Type B pancreatic cell (in vitro differentiated cells): ENCODE data around the gene PRSS38. TPM values are rescaled to one million over a fixed set of nuclear protein-coding genes. Genes with fewer than 3 reads are reported as not detected.
A peak's percentile ranks its signal among the peaks of the same experiment; 100 is the strongest.

Experiments used
- DNase-seq: peaks from one replicate; pipeline ENCODE4 v3.0.0; 2021; ENCODE audit warnings: mixed read lengths; ENCODE audit not compliant: unreplicated experiment; ENCODE audit errors: extremely low spot score
- H3K27ac Mint-ChIP-seq: 2 replicates; pipeline ENCODE4 v1.8.0; 2021; ENCODE audit warnings: mild to moderate bottlenecking, mixed read lengths
- H3K27me3 Mint-ChIP-seq: 2 replicates; pipeline ENCODE4 v1.8.0; 2021; ENCODE audit warnings: mixed read lengths
- H3K36me3 Mint-ChIP-seq: 2 replicates; pipeline ENCODE4 v1.8.0; 2021; ENCODE audit warnings: mixed read lengths
- H3K4me1 Mint-ChIP-seq: one replicate; pipeline ENCODE4 v1.8.0; 2021; ENCODE audit warnings: mixed read lengths; ENCODE audit not compliant: unreplicated experiment
- H3K4me3 Mint-ChIP-seq: 2 replicates; pipeline ENCODE4 v1.8.0; 2021; ENCODE audit warnings: mild to moderate bottlenecking, mixed read lengths
- H3K9me3 Mint-ChIP-seq: 2 replicates; pipeline ENCODE4 v1.8.0; 2021; ENCODE audit warnings: mixed read lengths
- total RNA-seq: library from RNA; stranded (reverse); gene quantifications from 2 replicates; pipeline ENCODE4 v1.2.1, GENCODE V29; 2021; ENCODE audit warnings: low replicate concordance
- TF ChIP-seq, protein P1 (sequence below): fragments of 200-600 bp; sonication (generic); conservative IDR thresholded peaks from 2 replicates; pipeline ENCODE4 v1.5.0; 2021; ENCODE audit warnings: antibody characterized with exemption, mild to moderate bottlenecking

PRSS38 gene
- total RNA-seq, 1 donor from 2014 or later: not detected

DNA sequence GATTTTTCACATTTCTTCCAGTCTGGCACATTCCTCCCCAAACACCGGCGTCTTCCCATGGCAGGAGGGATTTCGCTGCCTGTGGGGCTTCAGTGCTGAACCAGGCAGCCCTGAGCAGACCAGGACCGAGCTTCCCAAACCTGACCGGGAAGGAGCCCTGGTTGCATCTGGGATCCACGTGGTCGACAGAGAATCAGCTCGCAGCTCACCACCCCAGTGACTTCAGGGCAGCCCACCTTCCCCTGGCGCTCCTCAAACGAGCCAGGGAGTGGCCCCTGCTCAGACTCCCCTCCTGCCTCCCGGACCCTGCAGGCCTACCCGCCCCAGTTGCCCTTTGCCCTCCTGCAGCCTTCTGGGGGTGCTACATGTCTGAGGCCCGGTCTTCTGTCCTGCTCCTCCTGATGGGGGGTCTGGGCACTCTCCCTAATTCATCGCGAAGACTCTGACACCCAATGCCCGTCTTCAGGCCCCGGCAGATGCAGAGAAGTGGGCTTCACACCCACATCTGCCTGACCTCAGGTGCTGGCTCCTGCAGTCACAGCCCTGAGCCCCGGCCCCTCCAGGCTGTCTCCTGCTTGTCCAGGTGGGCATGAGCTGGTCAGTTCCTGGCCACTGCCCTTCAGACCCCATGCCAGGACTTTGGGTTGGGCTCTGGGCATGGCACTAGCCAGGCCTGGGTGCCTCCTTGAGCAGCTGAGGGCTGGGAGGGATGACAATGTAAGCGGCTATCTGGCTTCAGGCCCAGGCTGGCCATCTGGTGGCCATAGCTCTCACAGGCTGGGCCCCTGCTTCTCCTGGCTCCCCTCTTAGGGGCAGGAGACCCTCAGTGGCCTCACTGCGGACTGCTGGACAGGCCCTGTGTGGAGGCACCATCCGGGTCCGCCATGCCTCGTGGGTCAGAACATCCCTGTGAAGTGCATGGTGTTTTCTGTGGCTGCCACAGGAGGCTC lies 26.1 kb upstream of the PRSS38 start:
- Mint-ChIP-seq H3K36me3 (no peaks in the 10 kb centered on the region), H3K27ac (peak overlapping the region; percentile 69), H3K4me1 (peaks cover 10% of the 10 kb centered on the region), H3K4me3 (peak overlapping the region; percentile 84), H3K9me3 (no peaks in the 10 kb centered on the region), H3K27me3 (peaks cover 7% of the 10 kb centered on the region)
- peak; percentile 67 for DNase-seq
- TF ChIP-seq, protein P1, sequence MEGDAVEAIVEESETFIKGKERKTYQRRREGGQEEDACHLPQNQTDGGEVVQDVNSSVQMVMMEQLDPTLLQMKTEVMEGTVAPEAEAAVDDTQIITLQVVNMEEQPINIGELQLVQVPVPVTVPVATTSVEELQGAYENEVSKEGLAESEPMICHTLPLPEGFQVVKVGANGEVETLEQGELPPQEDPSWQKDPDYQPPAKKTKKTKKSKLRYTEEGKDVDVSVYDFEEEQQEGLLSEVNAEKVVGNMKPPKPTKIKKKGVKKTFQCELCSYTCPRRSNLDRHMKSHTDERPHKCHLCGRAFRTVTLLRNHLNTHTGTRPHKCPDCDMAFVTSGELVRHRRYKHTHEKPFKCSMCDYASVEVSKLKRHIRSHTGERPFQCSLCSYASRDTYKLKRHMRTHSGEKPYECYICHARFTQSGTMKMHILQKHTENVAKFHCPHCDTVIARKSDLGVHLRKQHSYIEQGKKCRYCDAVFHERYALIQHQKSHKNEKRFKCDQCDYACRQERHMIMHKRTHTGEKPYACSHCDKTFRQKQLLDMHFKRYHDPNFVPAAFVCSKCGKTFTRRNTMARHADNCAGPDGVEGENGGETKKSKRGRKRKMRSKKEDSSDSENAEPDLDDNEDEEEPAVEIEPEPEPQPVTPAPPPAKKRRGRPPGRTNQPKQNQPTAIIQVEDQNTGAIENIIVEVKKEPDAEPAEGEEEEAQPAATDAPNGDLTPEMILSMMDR: no peak

DNA sequence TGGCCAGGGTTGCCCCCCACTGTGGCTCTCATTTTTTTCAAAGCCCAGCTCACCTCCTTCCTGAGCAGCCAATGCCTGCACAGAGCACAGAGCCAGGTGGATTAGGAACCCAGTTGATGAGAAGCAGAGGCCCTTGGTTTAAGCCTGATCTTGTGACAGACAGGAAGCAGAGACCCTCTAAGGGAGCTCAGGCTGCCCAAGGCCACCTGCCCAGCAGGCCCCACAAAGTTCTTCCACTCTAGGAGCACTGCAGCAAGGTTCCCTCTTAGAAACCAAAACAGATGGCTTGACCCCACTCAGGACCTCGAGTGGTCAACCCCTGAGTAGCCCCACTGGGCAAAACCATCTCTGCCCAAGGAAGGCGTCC lies 25.5 kb upstream of the PRSS38 start:
- H3K27ac Mint-ChIP-seq: peak overlapping the region; percentile 56
- H3K4me3 Mint-ChIP-seq: no peak overlapping the region

DNA sequence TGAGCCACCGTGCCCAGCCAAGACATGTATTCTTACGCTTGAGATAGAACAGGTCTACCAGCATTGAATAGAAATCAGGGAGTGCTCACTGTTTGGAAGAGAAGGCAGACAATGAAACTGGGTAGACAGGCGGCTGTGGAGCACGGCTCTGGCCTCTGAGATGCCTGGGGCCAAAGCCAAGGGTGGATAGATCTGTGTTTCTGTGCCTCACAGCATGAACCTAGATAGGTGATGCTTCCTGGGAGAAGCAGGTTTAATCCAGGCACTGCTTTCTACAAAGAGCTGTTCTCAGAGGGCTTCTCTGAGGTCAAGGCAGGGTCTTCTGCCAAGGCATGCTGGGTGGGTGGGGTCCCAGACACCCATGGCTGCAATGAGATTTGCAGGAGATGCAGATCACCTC lies 24.6 kb upstream of the PRSS38 start:
- no peaks in the 10 kb centered on the region for H3K36me3 Mint-ChIP-seq
- H3K27ac Mint-ChIP-seq: peak overlapping the region; percentile 70
- peaks cover 12% of the 10 kb centered on the region for H3K4me1 Mint-ChIP-seq
- no peak for DNase-seq
- H3K4me3 Mint-ChIP-seq: no peak overlapping the region
- peaks cover 7% of the 10 kb centered on the region for H3K27me3 Mint-ChIP-seq
- TF ChIP-seq, protein P1: no peak
- no peaks in the 10 kb centered on the region for H3K9me3 Mint-ChIP-seq

More for the DNA sequence above, 25.5 kb upstream of the PRSS38 start:
- Mint-ChIP-seq H3K4me1 (peaks cover 12% of the 10 kb centered on the region), H3K27me3 (peaks cover 7% of the 10 kb centered on the region), H3K9me3 (no peaks in the 10 kb centered on the region), H3K36me3 (no peaks in the 10 kb centered on the region)
- no peak for DNase-seq
- TF ChIP-seq, protein P1: no peak

DNA sequence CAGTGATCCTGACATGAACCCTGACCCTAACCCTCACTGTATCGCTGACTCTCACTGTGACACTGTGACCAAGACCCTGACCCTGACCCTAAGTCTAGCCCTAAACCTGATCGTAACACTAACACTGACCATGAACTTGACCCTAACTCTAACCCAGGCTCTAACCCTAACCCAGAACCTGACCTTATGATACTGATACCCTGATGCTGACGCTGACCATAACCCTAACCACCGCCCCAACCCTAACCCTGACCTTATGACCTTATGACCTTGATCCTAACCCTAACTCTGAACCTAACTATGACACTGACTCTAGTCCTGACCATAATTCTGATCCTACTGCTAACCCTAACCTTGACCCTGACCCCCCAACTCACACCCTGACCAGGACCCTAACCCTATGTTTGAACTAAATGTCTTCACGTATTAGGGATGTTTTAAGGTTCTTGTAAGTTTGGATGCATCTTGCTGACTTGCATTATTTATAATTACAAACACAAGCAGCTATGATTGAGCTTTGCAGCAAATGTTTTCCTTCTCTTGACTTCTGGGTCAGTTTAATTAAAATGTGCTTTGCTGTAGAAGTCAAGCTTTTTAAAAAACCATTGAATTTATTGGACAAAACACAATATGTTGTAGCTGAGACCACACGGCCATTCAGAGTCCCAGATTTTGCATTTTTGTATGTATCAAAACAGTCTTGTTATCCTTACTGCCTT lies 23.9 kb upstream of the PRSS38 start:
- peak overlapping the region; percentile 5 for H3K4me3 Mint-ChIP-seq
- no peak overlapping the region for H3K27ac Mint-ChIP-seq
- H3K27me3 Mint-ChIP-seq: peaks cover 3% of the 10 kb centered on the region
- H3K9me3 Mint-ChIP-seq: no peaks in the 10 kb centered on the region
- peaks cover 12% of the 10 kb centered on the region for H3K4me1 Mint-ChIP-seq
- TF ChIP-seq, protein P1: no peak
- no peak for DNase-seq
- H3K36me3 Mint-ChIP-seq: no peaks in the 10 kb centered on the region

DNA sequence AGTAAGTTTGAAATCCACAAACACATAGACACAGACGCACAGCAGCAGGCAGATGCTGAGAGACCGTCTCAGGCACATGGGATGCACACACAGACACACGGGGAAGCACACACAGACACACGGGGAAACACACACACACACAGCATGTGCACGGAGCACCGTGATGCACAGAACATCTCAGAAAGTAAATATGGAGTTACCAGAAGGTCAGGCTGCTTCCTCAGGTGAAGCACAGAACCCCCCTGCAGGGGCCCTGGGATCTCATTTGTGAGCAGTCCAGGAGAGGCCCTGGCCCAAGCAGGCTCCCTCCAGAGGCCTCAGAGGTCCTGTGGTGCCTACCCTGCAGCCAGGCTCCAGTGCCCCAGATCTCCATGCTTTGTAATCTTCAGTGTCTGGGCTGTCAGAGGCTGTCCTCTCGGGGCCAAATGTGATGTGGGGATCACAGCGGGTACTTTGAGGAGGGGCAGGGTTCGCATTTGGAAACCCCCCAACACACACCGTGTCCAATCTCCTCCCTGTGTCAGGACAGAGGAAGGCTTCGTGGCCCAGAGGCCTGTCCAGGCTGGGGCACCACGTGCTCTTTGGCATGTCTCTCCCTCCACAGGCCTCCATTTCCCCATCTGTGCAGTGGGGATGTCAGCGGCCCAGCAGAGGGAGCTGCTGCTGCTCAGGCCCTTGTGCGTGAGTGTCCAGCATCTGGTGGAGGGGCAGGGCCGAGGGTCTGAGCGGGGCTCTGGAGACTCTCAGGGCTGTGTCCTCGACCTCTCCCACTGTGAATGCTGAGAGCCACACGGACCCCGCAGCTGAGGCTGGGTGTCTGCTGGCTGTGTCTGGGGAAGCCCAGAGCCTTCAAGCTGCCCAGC lies 23.0 kb upstream of the PRSS38 start:
- no peak overlapping the region for H3K27ac Mint-ChIP-seq
- H3K4me3 Mint-ChIP-seq: no peak overlapping the region
- H3K27me3 Mint-ChIP-seq: no peaks in the 10 kb centered on the region
- TF ChIP-seq, protein P1: peak; percentile 16
- peak; percentile 60 for DNase-seq
- H3K36me3 Mint-ChIP-seq: no peaks in the 10 kb centered on the region
- peaks cover 12% of the 10 kb centered on the region for H3K4me1 Mint-ChIP-seq
- no peaks in the 10 kb centered on the region for H3K9me3 Mint-ChIP-seq
